PC-3 (cell line): ENCODE measurements around the gene TNPO3. TPM values are rescaled to one million over a fixed set of nuclear protein-coding genes. Genes with fewer than 3 reads are reported as not detected.
"Not testable (repeated sequence)": the region's sequence is repeated elsewhere in the genome, so short reads cannot be mapped to it uniquely, and the experiment has no call there.

Experiments used
- ATAC-seq: fragments of 200-7000 bp; cut with Tn5 transposase; 2 replicates; pipeline ENCODE4 v1.9.1; 2020; ENCODE audit warnings: mild to moderate bottlenecking, moderate library complexity
- BruUV-seq: library from RNA; stranded (reverse); fragments of 400-500 nt; replicated peaks from 2 replicates; lab custom pipeline; 2021; lab: Mats Ljungman, UMichigan
- CTCF ChIA-PET: fragments of 300-600 bp; sonication (Branson Sonifier 250); formaldehyde crosslinking; loops from one replicate; lab custom pipeline; 2022; ENCODE audit warnings: antibody characterized with exemption; lab: Charles Lee
- POLR2A ChIA-PET: fragments of 300-600 bp; sonication (Branson Sonifier 250); formaldehyde crosslinking; loops from one replicate; lab custom pipeline; 2022; ENCODE audit warnings: antibody characterized with exemption; ENCODE audit not compliant: unreplicated experiment; lab: Charles Lee
- DNase-seq: peaks from one replicate; pipeline ENCODE4 v3.0.0-alpha.2; 2015
- H2AFZ ChIP-seq: fragments of 300-600 bp; sonication (generic); 2 replicates; pipeline ENCODE4 v1.6.0; 2016; ENCODE audit warnings: antibody characterized with exemption, low read length
- H3F3A ChIP-seq: fragments of 300-600 bp; sonication (generic); one replicate; pipeline ENCODE4 v1.6.0; 2017; ENCODE audit warnings: antibody characterized with exemption, low read length, control low read depth, mild to moderate bottlenecking; ENCODE audit not compliant: unreplicated experiment
- H3K27ac ChIP-seq: fragments of 300-600 bp; sonication (generic); 2 replicates; pipeline ENCODE4 v1.5.1; 2016; ENCODE audit warnings: mild to moderate bottlenecking, low read length
- H3K27me3 ChIP-seq: fragments of 300-600 bp; sonication (generic); 2 replicates; pipeline ENCODE4 v1.6.1; 2016; ENCODE audit warnings: low read length, mixed read lengths
- H3K36me3 ChIP-seq: fragments of 300-600 bp; sonication (generic); 2 replicates; pipeline ENCODE4 v1.6.1; 2016; ENCODE audit warnings: low read depth, mixed run types, low read length, mixed read lengths
- H3K4me1 ChIP-seq: fragments of 300-600 bp; sonication (generic); 2 replicates; pipeline ENCODE4 v1.5.1; 2016; ENCODE audit warnings: low read length; ENCODE audit not compliant: insufficient read depth
- H3K4me2 ChIP-seq: fragments of 300-600 bp; sonication (generic); 2 replicates; pipeline ENCODE4 v1.6.0; 2016; ENCODE audit warnings: low read length
- H3K4me3 ChIP-seq: fragments of 300-600 bp; sonication (generic); 2 replicates; pipeline ENCODE4 v1.5.1; 2016; ENCODE audit warnings: mild to moderate bottlenecking, low read length, mixed read lengths
- H3K79me2 ChIP-seq: fragments of 300-600 bp; sonication (generic); 2 replicates; pipeline ENCODE4 v1.6.1; 2017; ENCODE audit warnings: low read length, mixed read lengths
- H3K9ac ChIP-seq: fragments of 300-600 bp; sonication (generic); 2 replicates; pipeline ENCODE4 v1.6.0; 2016; ENCODE audit warnings: mild to moderate bottlenecking, low read length
- H3K9me2 ChIP-seq: fragments of 300-600 bp; sonication (generic); replicated peaks from 2 replicates; pipeline ENCODE4 v1.6.1; 2016; ENCODE audit warnings: mixed run types, low read length, mixed read lengths
- H3K9me3 ChIP-seq: fragments of 300-600 bp; sonication (generic); 2 replicates; pipeline ENCODE4 v1.6.1; 2016; ENCODE audit warnings: low read length, mixed read lengths
- H4K20me1 ChIP-seq: fragments of 300-600 bp; sonication (generic); 2 replicates; pipeline ENCODE4 v1.6.1; 2016; ENCODE audit warnings: low read length, mixed read lengths
- EZH2 ChIP-seq: fragments of 300-600 bp; sonication (generic); IDR thresholded peaks from one replicate; pipeline ENCODE4 v1.6.1; 2017; ENCODE audit warnings: antibody characterized with exemption, mild to moderate bottlenecking, low read length; ENCODE audit not compliant: unreplicated experiment
- EZH2phosphoT487 ChIP-seq: fragments of 300-600 bp; sonication (generic); IDR thresholded peaks from 2 replicates; pipeline ENCODE4 v1.6.1; 2018; ENCODE audit warnings: mild to moderate bottlenecking, antibody characterized with exemption, low read length, borderline replicate concordance
- intact Hi-C: fragments of 100-400 bp; cut with micrococcal nuclease; formaldehyde crosslinking; loops from 2 replicates; pipeline ENCODE4 v1.9.0; 2023
- total RNA-seq: library from RNA; depleted of rRNA; stranded (reverse); fragments of >200 nt; gene quantifications from 2 replicates; pipeline ENCODE4 v1.2.3, GENCODE V29; 2014
- TF ChIP-seq, protein P1 (sequence below): fragments of 300-600 bp; sonication (generic); conservative IDR thresholded peaks from 2 replicates; pipeline ENCODE4 v1.5.1; 2017; ENCODE audit warnings: antibody characterized with exemption, low read depth, mild to moderate bottlenecking, low read length

The TNPO3 gene
- total RNA-seq, 1 experiment from 2014 or later = 55.9 TPM

DNA sequence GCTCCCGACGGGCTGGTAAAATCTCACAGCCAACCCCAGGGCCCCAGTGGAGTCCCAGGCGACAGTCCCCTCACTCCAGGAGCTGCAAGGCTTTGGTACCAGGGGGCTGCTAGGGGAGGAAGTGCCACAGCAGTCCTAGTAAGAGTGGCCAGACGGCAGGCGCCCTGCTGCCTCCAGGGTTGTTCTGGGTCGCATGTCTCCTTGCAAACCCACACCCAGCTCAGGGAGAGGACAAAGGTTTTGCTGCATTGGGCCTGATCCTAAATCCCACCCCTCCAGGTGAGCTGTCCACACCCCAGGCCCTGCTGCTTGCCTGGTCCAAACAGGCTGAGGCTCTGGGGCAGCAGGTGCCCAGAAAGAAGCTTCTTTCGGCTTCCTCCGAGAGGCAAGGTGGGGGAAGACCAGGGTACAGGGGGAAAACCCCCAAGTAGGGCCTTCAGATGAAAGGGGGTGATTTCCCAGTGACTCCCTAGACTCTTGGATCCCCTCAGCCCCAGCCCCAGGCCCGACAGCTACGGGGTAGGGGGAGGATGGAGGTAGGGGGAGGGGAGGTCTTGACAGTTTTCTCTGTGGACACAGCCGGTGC lies 140.3 kb downstream of the TNPO3 start:
- intact Hi-C loops = no loop called here
- Histone ChIP-seq H3F3A (no peaks in the 10 kb centered on the region), H2AFZ (no peak overlapping the region), H3K9me3 (no peaks in the 10 kb centered on the region), H3K27me3 (no peaks in the 10 kb centered on the region; the same call in 1 of the 2 replicates), H3K27ac (no peak overlapping the region), H3K4me2 (no peak overlapping the region), H3K79me2 (no peaks in the 10 kb centered on the region), H3K4me3 (no peak overlapping the region), H3K4me1 (no peaks in the 10 kb centered on the region), H4K20me1 (no peaks in the 10 kb centered on the region), H3K9me2 (no peaks in the 10 kb centered on the region), H3K36me3 (no peaks in the 10 kb centered on the region), H3K9ac (no peak overlapping the region)
- TF ChIP-seq EZH2phosphoT487 (no peak), EZH2 (no peak)
- TF ChIP-seq, protein P1, sequence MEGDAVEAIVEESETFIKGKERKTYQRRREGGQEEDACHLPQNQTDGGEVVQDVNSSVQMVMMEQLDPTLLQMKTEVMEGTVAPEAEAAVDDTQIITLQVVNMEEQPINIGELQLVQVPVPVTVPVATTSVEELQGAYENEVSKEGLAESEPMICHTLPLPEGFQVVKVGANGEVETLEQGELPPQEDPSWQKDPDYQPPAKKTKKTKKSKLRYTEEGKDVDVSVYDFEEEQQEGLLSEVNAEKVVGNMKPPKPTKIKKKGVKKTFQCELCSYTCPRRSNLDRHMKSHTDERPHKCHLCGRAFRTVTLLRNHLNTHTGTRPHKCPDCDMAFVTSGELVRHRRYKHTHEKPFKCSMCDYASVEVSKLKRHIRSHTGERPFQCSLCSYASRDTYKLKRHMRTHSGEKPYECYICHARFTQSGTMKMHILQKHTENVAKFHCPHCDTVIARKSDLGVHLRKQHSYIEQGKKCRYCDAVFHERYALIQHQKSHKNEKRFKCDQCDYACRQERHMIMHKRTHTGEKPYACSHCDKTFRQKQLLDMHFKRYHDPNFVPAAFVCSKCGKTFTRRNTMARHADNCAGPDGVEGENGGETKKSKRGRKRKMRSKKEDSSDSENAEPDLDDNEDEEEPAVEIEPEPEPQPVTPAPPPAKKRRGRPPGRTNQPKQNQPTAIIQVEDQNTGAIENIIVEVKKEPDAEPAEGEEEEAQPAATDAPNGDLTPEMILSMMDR = no peak
- ChIA-PET CTCF (no interaction called here), POLR2A (no interaction called here)
- ATAC-seq = 0 out of 2 replicates have a peak, but pooled peaks have one; percentile 18
- no peak for DNase-seq
- no TSS peak for BruUV-seq

DNA sequence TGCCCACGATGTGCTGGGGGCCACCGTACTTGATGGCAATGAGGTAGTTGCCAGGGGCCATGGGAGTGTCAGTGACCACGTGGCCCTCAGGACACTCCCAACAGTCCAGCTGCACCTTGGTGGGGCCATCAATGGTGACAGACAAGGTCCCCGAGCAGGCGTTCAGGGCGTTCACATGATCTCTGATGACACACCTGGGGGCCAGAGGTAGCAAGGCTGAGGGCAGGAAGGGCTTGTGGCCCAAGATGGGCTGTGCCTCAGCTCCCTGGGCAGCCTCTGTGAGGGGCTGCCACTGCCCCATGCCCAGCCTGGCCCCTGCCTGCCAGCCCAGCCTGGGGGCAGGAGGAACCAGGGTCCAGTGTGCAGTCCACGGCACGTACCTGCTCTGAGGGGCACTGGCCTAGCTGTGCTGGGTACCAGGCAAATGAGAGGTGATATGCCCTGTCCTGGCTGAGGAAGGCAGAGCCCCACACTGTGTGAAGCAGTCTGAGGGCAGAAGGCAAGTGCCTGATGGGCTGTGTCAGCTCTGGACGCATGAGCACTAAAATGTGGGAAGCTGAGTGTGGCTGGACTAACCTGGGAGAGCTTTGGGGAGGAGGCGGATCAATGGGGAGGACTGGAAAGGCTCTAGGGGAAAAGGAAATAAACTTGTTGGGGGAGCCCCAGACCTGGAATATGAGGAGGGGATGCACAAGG lies 140.9 kb downstream of the TNPO3 start:
- CTCF ChIA-PET = no interaction called here
- no peaks in the 10 kb centered on the region for H3K9me3 ChIP-seq
- H3K79me2 ChIP-seq = no peaks in the 10 kb centered on the region
- no peak overlapping the region for H2AFZ ChIP-seq
- H3K9ac ChIP-seq = no peak overlapping the region
- H3K27me3 ChIP-seq = no peaks in the 10 kb centered on the region; the same call in 1 of the 2 replicates
- DNase-seq (no peak), ATAC-seq (no peak)
- BruUV-seq = no TSS peak
- no peaks in the 10 kb centered on the region for H3F3A ChIP-seq
- H3K4me1 ChIP-seq = no peaks in the 10 kb centered on the region
- TF ChIP-seq EZH2 = no peak
- TF ChIP-seq EZH2phosphoT487 = no peak
- TF ChIP-seq, protein P1 = no peak
- H4K20me1 ChIP-seq = no peaks in the 10 kb centered on the region
- intact Hi-C loops = no loop called here
- POLR2A ChIA-PET = no interaction called here
- no peak overlapping the region for H3K4me2 ChIP-seq
- H3K9me2 ChIP-seq = no peaks in the 10 kb centered on the region
- no peaks in the 10 kb centered on the region for H3K36me3 ChIP-seq
- no peak overlapping the region for H3K4me3 ChIP-seq
- no peak overlapping the region for H3K27ac ChIP-seq

DNA sequence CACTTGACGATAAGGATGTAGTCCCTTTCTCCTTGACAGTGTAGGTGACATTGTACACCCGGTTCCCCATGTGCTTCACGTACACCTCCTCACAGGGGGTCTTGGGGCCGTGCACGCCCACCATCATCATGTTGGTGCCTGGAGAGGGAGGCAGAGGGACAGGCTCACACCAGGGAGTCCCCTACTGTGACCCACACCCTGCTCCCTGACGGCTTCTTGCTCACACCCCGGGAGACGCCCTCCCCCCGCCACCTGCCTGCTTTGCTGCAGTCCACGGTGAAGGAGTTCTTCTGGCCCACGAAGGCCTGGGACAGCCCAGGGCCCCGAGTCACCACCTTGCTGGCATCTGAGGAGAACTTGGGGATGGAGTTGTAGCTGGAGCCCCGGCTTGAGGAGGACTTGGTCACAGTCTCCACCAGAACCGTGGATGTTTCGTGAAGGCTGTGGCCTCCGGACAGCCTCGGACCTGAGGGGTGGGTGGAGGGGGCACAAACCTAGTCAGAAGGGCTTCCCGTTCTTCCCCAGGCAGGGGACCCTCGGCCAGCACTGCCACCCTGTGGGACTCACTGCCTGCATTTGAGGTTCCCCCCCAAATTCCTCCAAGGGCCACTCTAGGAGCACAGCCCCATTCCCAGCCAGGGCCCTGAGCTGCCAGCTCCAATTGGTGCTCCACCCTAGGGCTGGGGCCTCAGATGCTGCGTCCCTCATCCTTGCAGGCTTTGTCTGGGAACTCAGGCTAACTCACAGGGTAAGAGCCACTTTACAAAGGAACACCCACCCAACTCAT lies 142.0 kb downstream of the TNPO3 start:
- H3F3A ChIP-seq, H3K9me2 ChIP-seq, H2AFZ ChIP-seq, H3K27me3 ChIP-seq, ATAC-seq, CTCF ChIA-PET, H3K27ac ChIP-seq, H3K9me3 ChIP-seq, intact Hi-C loops, H3K9ac ChIP-seq, H4K20me1 ChIP-seq, H3K4me3 ChIP-seq, BruUV-seq, H3K4me2 ChIP-seq, H3K36me3 ChIP-seq, DNase-seq, H3K4me1 ChIP-seq, POLR2A ChIA-PET, H3K79me2 ChIP-seq: not testable (repeated sequence)
